ENCODE measurements around the gene EZH2.

Gene EZH2

GRCh38 chr7:148813890-148814289 lies 70.2 kb downstream of the EZH2 start:
- Mint-ChIP-seq H3K4me1 (peaks cover 21% of the 10 kb centered on the region), H3K9me3 (no peaks in the 10 kb centered on the region), H3K4me3 (no peak overlapping the region), H3K27me3 (no peaks in the 10 kb centered on the region), H3K36me3 (peaks cover 36% of the 10 kb centered on the region), H3K27ac (peak overlapping the region; percentile 35)

GRCh38 chr7:148811892-148812291 lies 72.2 kb downstream of the EZH2 start:
- Mint-ChIP-seq H3K9me3 (no peaks in the 10 kb centered on the region), H3K27ac (peak overlapping the region; percentile 37), H3K4me1 (peaks cover 21% of the 10 kb centered on the region), H3K4me3 (no peak overlapping the region), H3K27me3 (no peaks in the 10 kb centered on the region), H3K36me3 (peaks cover 31% of the 10 kb centered on the region)

- H3K36me3 Mint-ChIP-seq, result peaks cover 34% of the 10 kb centered on the region
- peak overlapping the region; percentile 77 for H3K27ac Mint-ChIP-seq
- H3K4me3 Mint-ChIP-seq, result no peak overlapping the region
- peaks cover 21% of the 10 kb centered on the region for H3K4me1 Mint-ChIP-seq
- H3K27me3 Mint-ChIP-seq, result no peaks in the 10 kb centered on the region
- no peaks in the 10 kb centered on the region for H3K9me3 Mint-ChIP-seq
Measured at GRCh38 chr7:148809856-148810255, 74.2 kb downstream of the EZH2 start.

- Mint-ChIP-seq H3K4me1 (no peaks in the 10 kb centered on the region), H3K4me3 (no peak overlapping the region), H3K27me3 (no peaks in the 10 kb centered on the region), H3K9me3 (no peaks in the 10 kb centered on the region), H3K27ac (no peak overlapping the region), H3K36me3 (peaks cover 21% of the 10 kb centered on the region)
Measured at GRCh38 chr7:148807436-148807835, 76.7 kb downstream of the EZH2 start.

- Mint-ChIP-seq H3K27me3 (no peaks in the 10 kb centered on the region), H3K27ac (no peak overlapping the region), H3K9me3 (no peaks in the 10 kb centered on the region), H3K4me1 (no peaks in the 10 kb centered on the region), H3K36me3 (peaks cover 20% of the 10 kb centered on the region), H3K4me3 (no peak overlapping the region)
Measured at GRCh38 chr7:148806187-148806586, 77.9 kb downstream of the EZH2 start.

- peak overlapping the region; percentile 81 for H3K27ac Mint-ChIP-seq
- H3K4me1 Mint-ChIP-seq, result no peaks in the 10 kb centered on the region
- H3K4me3 Mint-ChIP-seq, result no peak overlapping the region
- no peaks in the 10 kb centered on the region for H3K27me3 Mint-ChIP-seq
- peaks cover 27% of the 10 kb centered on the region for H3K36me3 Mint-ChIP-seq
- H3K9me3 Mint-ChIP-seq, result no peaks in the 10 kb centered on the region
Measured at GRCh38 chr7:148804343-148805235, 79.5 kb downstream of the EZH2 start.

- Mint-ChIP-seq H3K27ac (peak overlapping the region; percentile 88), H3K27me3 (no peaks in the 10 kb centered on the region), H3K9me3 (no peaks in the 10 kb centered on the region), H3K36me3 (peaks cover 31% of the 10 kb centered on the region), H3K4me1 (no peaks in the 10 kb centered on the region), H3K4me3 (no peak overlapping the region)
Measured at GRCh38 chr7:148803094-148803493, 81.0 kb downstream of the EZH2 start.

GRCh38 chr7:148802101-148802493 lies 82.0 kb downstream of the EZH2 start:
- H3K4me1 Mint-ChIP-seq, result no peaks in the 10 kb centered on the region
- no peak overlapping the region for H3K4me3 Mint-ChIP-seq
- H3K9me3 Mint-ChIP-seq, result no peaks in the 10 kb centered on the region
- peaks cover 29% of the 10 kb centered on the region for H3K36me3 Mint-ChIP-seq
- no peaks in the 10 kb centered on the region for H3K27me3 Mint-ChIP-seq
- H3K27ac Mint-ChIP-seq, result peak overlapping the region; percentile 92

GRCh38 chr7:148800677-148801076 lies 83.4 kb downstream of the EZH2 start:
- Mint-ChIP-seq H3K36me3 (peaks cover 24% of the 10 kb centered on the region), H3K4me3 (no peak overlapping the region), H3K9me3 (no peaks in the 10 kb centered on the region), H3K4me1 (no peaks in the 10 kb centered on the region), H3K27ac (no peak overlapping the region), H3K27me3 (no peaks in the 10 kb centered on the region)

GRCh38 chr7:148799893-148800555 lies 84.1 kb downstream of the EZH2 start:
- no peak overlapping the region for H3K27ac Mint-ChIP-seq

GRCh38 chr7:148796841-148797240 lies 87.2 kb downstream of the EZH2 start:
- H3K27ac Mint-ChIP-seq, result no peak overlapping the region

More at GRCh38 chr7:148799893-148800555, 84.1 kb downstream of the EZH2 start:
- Mint-ChIP-seq H3K9me3 (no peaks in the 10 kb centered on the region), H3K4me1 (no peaks in the 10 kb centered on the region), H3K4me3 (no peak overlapping the region), H3K36me3 (peaks cover 21% of the 10 kb centered on the region), H3K27me3 (no peaks in the 10 kb centered on the region)

GRCh38 chr7:148794476-148794875 lies 89.6 kb downstream of the EZH2 start:
- Mint-ChIP-seq H3K4me3 (no peak overlapping the region), H3K27me3 (no peaks in the 10 kb centered on the region), H3K4me1 (peaks cover 4% of the 10 kb centered on the region), H3K27ac (peak overlapping the region; percentile 35), H3K9me3 (no peaks in the 10 kb centered on the region), H3K36me3 (peaks cover 22% of the 10 kb centered on the region)

More at GRCh38 chr7:148796841-148797240, 87.2 kb downstream of the EZH2 start:
- H3K27me3 Mint-ChIP-seq, result no peaks in the 10 kb centered on the region
- peaks cover 33% of the 10 kb centered on the region for H3K36me3 Mint-ChIP-seq
- H3K4me3 Mint-ChIP-seq, result no peak overlapping the region
- H3K4me1 Mint-ChIP-seq, result peaks cover 4% of the 10 kb centered on the region
- H3K9me3 Mint-ChIP-seq, result no peaks in the 10 kb centered on the region

- H3K27me3 Mint-ChIP-seq, result no peaks in the 10 kb centered on the region
- H3K9me3 Mint-ChIP-seq, result no peaks in the 10 kb centered on the region
- peaks cover 4% of the 10 kb centered on the region for H3K4me1 Mint-ChIP-seq
- no peak overlapping the region for H3K4me3 Mint-ChIP-seq
- H3K36me3 Mint-ChIP-seq, result peaks cover 25% of the 10 kb centered on the region
- peak overlapping the region; percentile 70 for H3K27ac Mint-ChIP-seq
Measured at GRCh38 chr7:148793590-148793989, 90.5 kb downstream of the EZH2 start.

GRCh38 chr7:148791546-148791945 lies 92.5 kb downstream of the EZH2 start:
- H3K27me3 Mint-ChIP-seq, result no peaks in the 10 kb centered on the region
- no peak overlapping the region for H3K27ac Mint-ChIP-seq
- H3K4me1 Mint-ChIP-seq, result peaks cover 4% of the 10 kb centered on the region
- no peaks in the 10 kb centered on the region for H3K9me3 Mint-ChIP-seq
- peaks cover 30% of the 10 kb centered on the region for H3K36me3 Mint-ChIP-seq
- no peak overlapping the region for H3K4me3 Mint-ChIP-seq

GRCh38 chr7:148790850-148791249 lies 93.2 kb downstream of the EZH2 start:
- Mint-ChIP-seq H3K36me3 (peaks cover 30% of the 10 kb centered on the region), H3K9me3 (no peaks in the 10 kb centered on the region), H3K27ac (no peak overlapping the region), H3K4me1 (peaks cover 4% of the 10 kb centered on the region), H3K4me3 (no peak overlapping the region), H3K27me3 (no peaks in the 10 kb centered on the region)

GRCh38 chr7:148790131-148790726 lies 93.9 kb downstream of the EZH2 start:
- Mint-ChIP-seq H3K27ac (no peak overlapping the region), H3K4me1 (peaks cover 4% of the 10 kb centered on the region), H3K36me3 (peaks cover 30% of the 10 kb centered on the region), H3K27me3 (no peaks in the 10 kb centered on the region), H3K9me3 (no peaks in the 10 kb centered on the region), H3K4me3 (no peak overlapping the region)

Data from activated naive CD4-positive, alpha-beta T cell treated with anti-CD3 and anti-CD28 coated beads, Interleukin-2, amount 50 U/mL, for 24 hours (primary cell).